ENCODE measurements around the gene NTF4. TPM values are rescaled to one million over a fixed set of nuclear protein-coding genes. Genes with fewer than 3 reads are reported as not detected.

The NTF4 gene
- total RNA-seq (2021) (not detected in 2 replicates), Bru-seq, nascent RNA (not detected), BruChase-seq, experiment 1, labeled RNA remaining after a 2-hour chase (not detected), BruChase-seq, experiment 2, labeled RNA remaining after a 6-hour chase (not detected)
- long read RNA-seq, result 0 reads

DNA sequence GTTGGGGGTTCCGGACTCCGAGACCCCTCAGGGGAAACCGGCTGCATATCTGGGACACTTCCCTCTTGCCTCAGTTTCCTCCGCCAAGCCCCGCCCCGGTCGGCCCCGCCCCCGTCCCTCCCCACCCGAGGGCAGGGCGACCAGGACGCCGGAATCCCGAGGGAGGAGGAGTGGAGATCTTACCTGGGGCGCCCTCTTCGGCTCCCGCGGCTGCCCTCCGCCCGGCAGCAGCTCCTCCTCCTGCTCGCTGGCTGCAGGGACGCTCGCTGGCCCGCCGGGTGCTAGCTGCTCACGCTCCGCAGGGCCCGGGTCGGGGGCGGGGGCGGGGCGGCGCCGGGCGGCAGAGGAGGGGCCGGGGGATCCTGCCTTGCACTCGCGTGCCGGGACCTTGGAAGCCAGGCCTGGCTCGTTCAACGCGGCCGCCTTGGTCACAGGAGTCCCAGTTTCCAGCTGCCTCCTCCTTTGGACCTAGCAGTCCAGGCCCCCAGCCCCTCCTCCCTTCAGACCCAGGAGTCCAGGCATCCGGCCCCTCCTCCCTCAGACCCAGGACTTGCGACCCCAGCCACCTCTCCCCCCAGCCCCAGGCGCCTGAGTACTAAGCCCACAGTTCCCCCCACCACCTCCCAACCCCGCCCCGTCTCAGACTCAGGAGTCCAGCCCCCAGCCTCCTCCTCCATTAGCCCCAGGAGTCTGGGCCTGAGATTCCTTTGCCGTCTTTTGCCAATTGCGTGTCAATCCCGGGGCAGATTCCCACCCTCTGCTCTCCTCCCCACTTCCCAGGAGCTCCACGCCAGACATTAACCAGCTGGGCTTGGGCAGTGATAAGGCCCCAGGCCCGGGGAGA, at the start of gene NTF4:
Gene NTF4 (minus strand): TSS at position 51 of the 844 bp plus-strand sequence. CDS start 2,821 bp downstream, outside the sequence.
- Histone ChIP-seq H3K9me3 (ENCODE audit: low read depth, low read length, poor library complexity, severe bottlenecking) (no peaks in the 10 kb centered on the region), H3K4me1 (ENCODE audit: insufficient read depth, low read length, poor library complexity, severe bottlenecking) (peaks cover 9% of the 10 kb centered on the region), H3K36me3 (ENCODE audit: insufficient read depth, low read length, poor library complexity, severe bottlenecking) (no peaks in the 10 kb centered on the region), H3K27me3 (replicated peaks; ENCODE audit: insufficient read depth, low read depth, low read length, poor library complexity) (no peaks in the 10 kb centered on the region), H3K27ac (ENCODE audit: low read depth, low read length, poor library complexity, severe bottlenecking) (no peak within 1 kb of the TSS), H3K4me3 (ENCODE audit: low read depth, low read length, poor library complexity, severe bottlenecking) (peak within 1 kb of the TSS; percentile 45)
- BruUV-seq (replicated peaks), result no TSS peak
- DNase-seq (ENCODE audit: low spot score), result peak; percentile 40
- ChIA-PET POLR2A (ENCODE audit: low non-redundant PET) (no interaction called here), CTCF (interaction anchor here (1.5 kb wide), 1 partner anchor 65 kb away, joined by 4 read pairs; no protein-coding TSS in a partner anchor)
- no peak for TF ChIP-seq EZH2 (IDR thresholded peaks at IDR 0.05; ENCODE audit: borderline replicate concordance, low read depth, low read length, poor library complexity, severe bottlenecking)
- TF ChIP-seq, protein P1, sequence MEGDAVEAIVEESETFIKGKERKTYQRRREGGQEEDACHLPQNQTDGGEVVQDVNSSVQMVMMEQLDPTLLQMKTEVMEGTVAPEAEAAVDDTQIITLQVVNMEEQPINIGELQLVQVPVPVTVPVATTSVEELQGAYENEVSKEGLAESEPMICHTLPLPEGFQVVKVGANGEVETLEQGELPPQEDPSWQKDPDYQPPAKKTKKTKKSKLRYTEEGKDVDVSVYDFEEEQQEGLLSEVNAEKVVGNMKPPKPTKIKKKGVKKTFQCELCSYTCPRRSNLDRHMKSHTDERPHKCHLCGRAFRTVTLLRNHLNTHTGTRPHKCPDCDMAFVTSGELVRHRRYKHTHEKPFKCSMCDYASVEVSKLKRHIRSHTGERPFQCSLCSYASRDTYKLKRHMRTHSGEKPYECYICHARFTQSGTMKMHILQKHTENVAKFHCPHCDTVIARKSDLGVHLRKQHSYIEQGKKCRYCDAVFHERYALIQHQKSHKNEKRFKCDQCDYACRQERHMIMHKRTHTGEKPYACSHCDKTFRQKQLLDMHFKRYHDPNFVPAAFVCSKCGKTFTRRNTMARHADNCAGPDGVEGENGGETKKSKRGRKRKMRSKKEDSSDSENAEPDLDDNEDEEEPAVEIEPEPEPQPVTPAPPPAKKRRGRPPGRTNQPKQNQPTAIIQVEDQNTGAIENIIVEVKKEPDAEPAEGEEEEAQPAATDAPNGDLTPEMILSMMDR (conservative IDR thresholded peaks at IDR 0.05; ENCODE audit: low read depth, low read length), result no peak
- intact Hi-C loops (cut with micrococcal nuclease; ENCODE audit: unreplicated experiment), result no loop called here

- Histone ChIP-seq H3K4me3 (ENCODE audit: low read depth, low read length, poor library complexity, severe bottlenecking) (peak within 1 kb of the TSS; percentile 78), H3K4me1 (ENCODE audit: insufficient read depth, low read length, poor library complexity, severe bottlenecking) (peaks cover 13% of the 10 kb centered on the region), H3K27me3 (replicated peaks; ENCODE audit: insufficient read depth, low read depth, low read length, poor library complexity) (no peaks in the 10 kb centered on the region), H3K36me3 (ENCODE audit: insufficient read depth, low read length, poor library complexity, severe bottlenecking) (peaks cover 10% of the 10 kb centered on the region), H3K9me3 (ENCODE audit: low read depth, low read length, poor library complexity, severe bottlenecking) (no peaks in the 10 kb centered on the region), H3K27ac (ENCODE audit: low read depth, low read length, poor library complexity, severe bottlenecking) (peak within 1 kb of the TSS; percentile 85)
- TF ChIP-seq, protein P1 (conservative IDR thresholded peaks at IDR 0.05; ENCODE audit: low read depth, low read length), result peak; percentile 32; the same call in 1 of the 2 replicates
- no peak for TF ChIP-seq EZH2 (IDR thresholded peaks at IDR 0.05; ENCODE audit: borderline replicate concordance, low read depth, low read length, poor library complexity, severe bottlenecking)
- POLR2A ChIA-PET (ENCODE audit: low non-redundant PET), result no interaction called here
- peak; percentile 84 for DNase-seq (ENCODE audit: low spot score)
- no TSS peak for BruUV-seq (replicated peaks)
- intact Hi-C loops (cut with micrococcal nuclease; ENCODE audit: unreplicated experiment), result loop anchor here (5.0 kb wide), 1 partner anchor 98 kb away; no protein-coding TSS in a partner anchor
- CTCF ChIA-PET, result interaction anchor here (0.6 to 2.7 kb wide), 7 partner anchors 7 to 326 kb away, joined by 3 to 16 read pairs (median 4); no protein-coding TSS in a partner anchor
These were observed 49.4 kb upstream of the NTF4 start, which contains the start of gene LIN7B for GRCh38 chr19:49113762-49114629. Gene LIN7B (plus strand): TSS chr19:49114370. CDS start chr19:49114405, 35 bp downstream.

All from A673 (cell line).